Esophagus muscularis mucosa (tissue), 3 donors: ENCODE results near the gene ZP2.

Experiments
- POLR2A ChIP-seq: fragments of 450-650 bp; IDR thresholded peaks from one replicate; pipeline ENCODE4 v1.6.1; 2017; ENCODE audit warnings: antibody characterized with exemption, moderate library complexity, mild to moderate bottlenecking, low read depth
- POLR2AphosphoS5 ChIP-seq, 2 donors: sonication (generic); formaldehyde crosslinking; IDR thresholded peaks; one replicate each; pipeline ENCODE4 v1.6.1; 2017; ENCODE audit warnings: antibody characterized with exemption in 2 of 2
- TF ChIP-seq, protein P1 (sequence below), 3 experiments: fragments of 200-600 bp in 2 of 3; fragments of 450-650 bp in 1 of 3; sonication (generic) in 2 of 3; IDR thresholded peaks; one replicate each; pipeline ENCODE4 v1.5.1; 2017 to 2019; ENCODE audit warnings: antibody characterized with exemption in 3 of 3, mild to moderate bottlenecking in 2 of 3, moderate library complexity in 1 of 3

DNA sequence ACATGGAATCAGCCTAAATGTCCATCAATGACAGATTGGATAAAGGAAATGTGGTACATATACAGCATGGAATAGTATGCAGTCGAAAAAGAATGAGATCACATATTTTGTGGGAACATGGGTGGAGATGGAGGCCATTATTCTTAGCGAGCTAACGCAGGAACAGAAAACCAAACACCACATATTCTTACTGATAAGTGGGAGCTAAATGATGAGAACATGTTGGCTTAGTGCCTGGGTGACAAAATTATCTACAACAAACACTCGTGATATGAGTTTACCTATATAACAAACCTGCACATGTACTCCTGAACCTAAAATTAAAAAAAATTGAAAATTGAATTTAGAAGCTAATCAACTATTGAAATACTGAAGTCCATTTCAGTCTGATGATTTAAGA, 28.3 kb upstream of the ZP2 start:
- TF ChIP-seq POLR2A (no peak), POLR2AphosphoS5 (IDR thresholded peaks at IDR 0.05) (no peak)
- TF ChIP-seq, protein P1, sequence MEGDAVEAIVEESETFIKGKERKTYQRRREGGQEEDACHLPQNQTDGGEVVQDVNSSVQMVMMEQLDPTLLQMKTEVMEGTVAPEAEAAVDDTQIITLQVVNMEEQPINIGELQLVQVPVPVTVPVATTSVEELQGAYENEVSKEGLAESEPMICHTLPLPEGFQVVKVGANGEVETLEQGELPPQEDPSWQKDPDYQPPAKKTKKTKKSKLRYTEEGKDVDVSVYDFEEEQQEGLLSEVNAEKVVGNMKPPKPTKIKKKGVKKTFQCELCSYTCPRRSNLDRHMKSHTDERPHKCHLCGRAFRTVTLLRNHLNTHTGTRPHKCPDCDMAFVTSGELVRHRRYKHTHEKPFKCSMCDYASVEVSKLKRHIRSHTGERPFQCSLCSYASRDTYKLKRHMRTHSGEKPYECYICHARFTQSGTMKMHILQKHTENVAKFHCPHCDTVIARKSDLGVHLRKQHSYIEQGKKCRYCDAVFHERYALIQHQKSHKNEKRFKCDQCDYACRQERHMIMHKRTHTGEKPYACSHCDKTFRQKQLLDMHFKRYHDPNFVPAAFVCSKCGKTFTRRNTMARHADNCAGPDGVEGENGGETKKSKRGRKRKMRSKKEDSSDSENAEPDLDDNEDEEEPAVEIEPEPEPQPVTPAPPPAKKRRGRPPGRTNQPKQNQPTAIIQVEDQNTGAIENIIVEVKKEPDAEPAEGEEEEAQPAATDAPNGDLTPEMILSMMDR (IDR thresholded peaks at IDR 0.05), result no peak
